ENCODE measurements around the gene ZFYVE21. TPM values are rescaled to one million over a fixed set of nuclear protein-coding genes. Genes with fewer than 3 reads are reported as not detected.
"Not testable (repeated sequence)": the region's sequence is repeated elsewhere in the genome, so short reads cannot be mapped to it uniquely, and the experiment has no call there.

The ZFYVE21 gene
- total RNA-seq, 1 experiment from 2014 or later, result 28.4 TPM

GRCh38 chr14:103770500-103770899 is 54.9 kb downstream of the ZFYVE21 start:
- Histone ChIP-seq H3K9me2 (replicated peaks; ENCODE audit: insufficient read depth, low read length) (no peaks in the 10 kb centered on the region), H2AFZ (ENCODE audit: low read length) (no peak overlapping the region), H3K79me2 (ENCODE audit: low read length) (no peaks in the 10 kb centered on the region), H3K4me3 (ENCODE audit: low read length) (no peak overlapping the region), H3K9me3 (ENCODE audit: low read length) (peaks cover 3% of the 10 kb centered on the region; the same call in 1 of the 2 replicates), H3K9ac (ENCODE audit: low read length) (no peak overlapping the region), H3K27me3 (ENCODE audit: low read length) (no peaks in the 10 kb centered on the region; the same call in 1 of the 2 replicates), H3K27ac (ENCODE audit: low read length) (no peak overlapping the region), H3K36me3 (ENCODE audit: insufficient read depth, low read length) (no peaks in the 10 kb centered on the region), H4K20me1 (ENCODE audit: insufficient read depth, low read depth, low read length) (no peaks in the 10 kb centered on the region), H3K4me2 (ENCODE audit: low read depth, low read length, poor library complexity, severe bottlenecking) (no peak overlapping the region), H3K4me1 (ENCODE audit: low read length) (no peaks in the 10 kb centered on the region)
- no peak for DNase-seq

DNA sequence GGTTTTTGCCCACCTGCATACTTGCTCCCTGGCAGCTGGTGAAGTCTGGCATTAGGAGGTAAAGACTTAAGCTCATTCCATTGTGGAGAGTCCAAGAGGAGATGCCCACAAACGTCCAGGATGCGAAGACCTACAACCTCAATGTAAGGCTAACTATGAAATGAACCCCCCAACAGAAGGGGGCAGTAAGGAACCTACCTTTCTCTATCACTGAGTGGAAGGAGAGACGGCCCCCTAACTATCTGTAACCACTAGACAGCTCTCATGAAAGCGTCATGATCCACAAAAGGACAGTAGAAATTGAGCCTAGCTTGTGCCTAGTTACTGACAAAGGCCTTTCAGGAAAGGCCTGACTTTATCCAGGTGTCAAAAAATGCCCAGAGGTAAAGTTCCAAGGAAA is 55.3 kb downstream of the ZFYVE21 start:
- Histone ChIP-seq H4K20me1 (ENCODE audit: insufficient read depth, low read depth, low read length) (no peaks in the 10 kb centered on the region), H3K79me2 (ENCODE audit: low read length) (no peaks in the 10 kb centered on the region), H3K4me2 (ENCODE audit: low read depth, low read length, poor library complexity, severe bottlenecking) (no peak overlapping the region), H3K9me2 (replicated peaks; ENCODE audit: insufficient read depth, low read length) (no peaks in the 10 kb centered on the region), H3K4me1 (ENCODE audit: low read length) (no peaks in the 10 kb centered on the region), H3K9me3 (ENCODE audit: low read length) (peaks cover 3% of the 10 kb centered on the region; the same call in 1 of the 2 replicates), H3K27ac (ENCODE audit: low read length) (no peak overlapping the region), H3K9ac (ENCODE audit: low read length) (no peak overlapping the region), H3K36me3 (ENCODE audit: insufficient read depth, low read length) (no peaks in the 10 kb centered on the region), H2AFZ (ENCODE audit: low read length) (no peak overlapping the region), H3K4me3 (ENCODE audit: low read length) (no peak overlapping the region), H3K27me3 (ENCODE audit: low read length) (no peaks in the 10 kb centered on the region; the same call in 1 of the 2 replicates)
- peak; percentile 56 for DNase-seq

GRCh38 chr14:103772078-103772712 is 56.6 kb downstream of the ZFYVE21 start:
- H3K79me2 ChIP-seq (ENCODE audit: low read length), result no peaks in the 10 kb centered on the region
- no peak for DNase-seq
- H2AFZ ChIP-seq (ENCODE audit: low read length), result no peak overlapping the region
- peaks cover 3% of the 10 kb centered on the region; the same call in 1 of the 2 replicates for H3K9me3 ChIP-seq (ENCODE audit: low read length)
- H3K9ac ChIP-seq (ENCODE audit: low read length), result no peak overlapping the region
- H3K36me3 ChIP-seq (ENCODE audit: insufficient read depth, low read length), result no peaks in the 10 kb centered on the region
- no peak overlapping the region for H3K4me3 ChIP-seq (ENCODE audit: low read length)
- H4K20me1 ChIP-seq (ENCODE audit: insufficient read depth, low read depth, low read length), result no peaks in the 10 kb centered on the region
- H3K4me1 ChIP-seq (ENCODE audit: low read length), result no peaks in the 10 kb centered on the region
- no peak overlapping the region for H3K27ac ChIP-seq (ENCODE audit: low read length)
- H3K27me3 ChIP-seq (ENCODE audit: low read length), result no peaks in the 10 kb centered on the region; the same call in 1 of the 2 replicates
- no peak overlapping the region for H3K4me2 ChIP-seq (ENCODE audit: low read depth, low read length, poor library complexity, severe bottlenecking)
- H3K9me2 ChIP-seq (replicated peaks; ENCODE audit: insufficient read depth, low read length), result no peaks in the 10 kb centered on the region

DNA sequence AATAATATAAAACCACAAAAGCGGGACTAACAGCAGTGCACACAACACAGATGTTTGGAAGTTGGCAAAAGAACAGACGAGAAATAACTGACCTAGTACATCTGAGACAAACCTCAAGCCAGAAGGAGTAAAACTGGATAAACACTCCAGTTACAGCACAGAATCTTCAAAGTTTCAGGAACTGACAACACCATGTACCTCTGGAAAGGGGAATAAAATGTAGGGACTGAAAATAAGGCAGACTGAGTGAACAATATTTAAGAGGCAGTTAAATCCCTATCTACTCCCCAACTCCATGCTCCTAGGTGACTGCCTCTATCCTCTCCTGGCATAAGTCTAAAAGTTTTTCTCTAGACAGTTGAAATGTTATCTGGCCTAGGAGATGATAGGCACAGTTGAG is 57.9 kb downstream of the ZFYVE21 start:
- Histone ChIP-seq H3K4me1 (ENCODE audit: low read length) (no peaks in the 10 kb centered on the region), H3K79me2 (ENCODE audit: low read length) (no peaks in the 10 kb centered on the region), H2AFZ (ENCODE audit: low read length) (no peak overlapping the region), H3K9ac (ENCODE audit: low read length) (no peak overlapping the region), H3K9me3 (ENCODE audit: low read length) (peaks cover 3% of the 10 kb centered on the region; the same call in 1 of the 2 replicates), H3K4me3 (ENCODE audit: low read length) (no peak overlapping the region), H3K4me2 (ENCODE audit: low read depth, low read length, poor library complexity, severe bottlenecking) (no peak overlapping the region), H4K20me1 (ENCODE audit: insufficient read depth, low read depth, low read length) (no peaks in the 10 kb centered on the region), H3K27ac (ENCODE audit: low read length) (no peak overlapping the region), H3K36me3 (ENCODE audit: insufficient read depth, low read length) (no peaks in the 10 kb centered on the region), H3K27me3 (ENCODE audit: low read length) (no peaks in the 10 kb centered on the region; the same call in 1 of the 2 replicates), H3K9me2 (replicated peaks; ENCODE audit: insufficient read depth, low read length) (no peaks in the 10 kb centered on the region)
- DNase-seq, result no peak

- H3K36me3 ChIP-seq (ENCODE audit: insufficient read depth, low read length), result no peaks in the 10 kb centered on the region
- no peak overlapping the region for H3K4me3 ChIP-seq (ENCODE audit: low read length)
- no peaks in the 10 kb centered on the region for H4K20me1 ChIP-seq (ENCODE audit: insufficient read depth, low read depth, low read length)
- H3K9me3 ChIP-seq (ENCODE audit: low read length), result peaks cover 3% of the 10 kb centered on the region; the same call in 1 of the 2 replicates
- H3K9ac ChIP-seq (ENCODE audit: low read length), result no peak overlapping the region
- H3K4me2 ChIP-seq (ENCODE audit: low read depth, low read length, poor library complexity, severe bottlenecking), result no peak overlapping the region
- no peaks in the 10 kb centered on the region; the same call in 1 of the 2 replicates for H3K27me3 ChIP-seq (ENCODE audit: low read length)
- no peak overlapping the region for H2AFZ ChIP-seq (ENCODE audit: low read length)
- no peak for DNase-seq
- H3K9me2 ChIP-seq (replicated peaks; ENCODE audit: insufficient read depth, low read length), result no peaks in the 10 kb centered on the region
- no peak overlapping the region for H3K27ac ChIP-seq (ENCODE audit: low read length)
- H3K79me2 ChIP-seq (ENCODE audit: low read length), result no peaks in the 10 kb centered on the region
- no peaks in the 10 kb centered on the region for H3K4me1 ChIP-seq (ENCODE audit: low read length)
Measured at GRCh38 chr14:103775506-103775905, 59.9 kb downstream of the ZFYVE21 start.

- not testable (repeated sequence) for H4K20me1 ChIP-seq (ENCODE audit: insufficient read depth, low read depth, low read length); DNase-seq; H3K9ac ChIP-seq (ENCODE audit: low read length); H2AFZ ChIP-seq (ENCODE audit: low read length); H3K27ac ChIP-seq (ENCODE audit: low read length); H3K9me2 ChIP-seq (replicated peaks; ENCODE audit: insufficient read depth, low read length); H3K4me3 ChIP-seq (ENCODE audit: low read length); H3K36me3 ChIP-seq (ENCODE audit: insufficient read depth, low read length); H3K79me2 ChIP-seq (ENCODE audit: low read length); H3K27me3 ChIP-seq (ENCODE audit: low read length); H3K9me3 ChIP-seq (ENCODE audit: low read length); H3K4me1 ChIP-seq (ENCODE audit: low read length); H3K4me2 ChIP-seq (ENCODE audit: low read depth, low read length, poor library complexity, severe bottlenecking)
Measured at GRCh38 chr14:103776319-103776718, 60.7 kb downstream of the ZFYVE21 start.

GRCh38 chr14:103782376-103782775 is 66.8 kb downstream of the ZFYVE21 start:
- DNase-seq, result no peak
- no peak overlapping the region for H3K4me2 ChIP-seq (ENCODE audit: low read depth, low read length, poor library complexity, severe bottlenecking)
- no peaks in the 10 kb centered on the region for H4K20me1 ChIP-seq (ENCODE audit: insufficient read depth, low read depth, low read length)
- no peaks in the 10 kb centered on the region for H3K9me2 ChIP-seq (replicated peaks; ENCODE audit: insufficient read depth, low read length)
- no peak overlapping the region for H3K9ac ChIP-seq (ENCODE audit: low read length)
- no peak overlapping the region for H3K27ac ChIP-seq (ENCODE audit: low read length)
- no peak overlapping the region for H3K4me3 ChIP-seq (ENCODE audit: low read length)
- H2AFZ ChIP-seq (ENCODE audit: low read length), result no peak overlapping the region
- H3K4me1 ChIP-seq (ENCODE audit: low read length), result no peaks in the 10 kb centered on the region
- H3K9me3 ChIP-seq (ENCODE audit: low read length), result no peaks in the 10 kb centered on the region
- H3K27me3 ChIP-seq (ENCODE audit: low read length), result no peaks in the 10 kb centered on the region
- H3K36me3 ChIP-seq (ENCODE audit: insufficient read depth, low read length), result no peaks in the 10 kb centered on the region
- no peaks in the 10 kb centered on the region for H3K79me2 ChIP-seq (ENCODE audit: low read length)
